HepG2 (cell line): ENCODE data around the gene ANKRD60. TPM values are rescaled to one million over a fixed set of nuclear protein-coding genes. Genes with fewer than 3 reads are reported as not detected.

Experiments used
- ATAC-seq: fragments of 200-7000 bp; cut with Tn5 transposase; 3 replicates; pipeline ENCODE4 v1.9.1; 2020; ENCODE audit warnings: mild to moderate bottlenecking, moderate library complexity
- BruUV-seq: library from RNA; stranded (reverse); fragments of 400-500 nt; replicated peaks from 2 replicates; lab custom pipeline; 2021; lab: Mats Ljungman, UMichigan
- CTCF ChIA-PET: fragments of 300-600 bp; formaldehyde crosslinking; extraction: SDS; loops from one replicate; lab custom pipeline; 2021; ENCODE audit warnings: low total read pairs, inconsistent platforms, low intra/inter-chr PET ratio; lab: Yijun Ruan, JAX
- POLR2A ChIA-PET: fragments of 350-600 bp; sonication (Branson Sonifier 250); formaldehyde crosslinking; loops from one replicate; lab custom pipeline; 2020; ENCODE audit warnings: antibody characterized with exemption, inconsistent platforms; lab: Yijun Ruan, JAX
- DNase-seq: peaks from one replicate; pipeline ENCODE4 v3.0.0-alpha.2; 2015; ENCODE audit warnings: low spot score
- FAIRE-seq: peaks from 3 replicates; lab custom pipeline; 2011; peaks lifted over from hg19 to GRCh38; lab: Jason Lieb, UNC
- H2AFZ ChIP-seq: one replicate; pipeline ENCODE4 v1.6.1; 2011; ENCODE audit warnings: low read length, inconsistent platforms
- H3K27ac ChIP-seq: fragments of 300-600 bp; 3 replicates; pipeline ENCODE4 v1.8.0; 2011; ENCODE audit warnings: mixed run types, mild to moderate bottlenecking, mixed read lengths, low read length, inconsistent platforms; ENCODE audit not compliant: insufficient read depth; ENCODE audit errors: extremely low read length
- H3K27me3 ChIP-seq, 2 experiments: fragments of 200-600 bp in 1 of 2; 2 replicates in 1 of 2; 3 replicates in 1 of 2; pipeline versions ENCODE4 v1.6.0 to v1.8.0; 2011; ENCODE audit warnings: low read length in 2 of 2, mild to moderate bottlenecking in 2 of 2, moderate library complexity in 2 of 2, inconsistent platforms in 1 of 2; ENCODE audit not compliant: insufficient read depth in 2 of 2, control insufficient read depth in 1 of 2
- H3K36me3 ChIP-seq, 2 experiments: fragments of 200-600 bp in 1 of 2; replicated peaks in 1 of 2; 2 replicates in 1 of 2; 3 replicates in 1 of 2; pipeline versions ENCODE4 v1.5.1 to v1.8.0; 2011; ENCODE audit warnings: low read length in 2 of 2, inconsistent platforms in 1 of 2; ENCODE audit not compliant: insufficient read depth in 2 of 2, control insufficient read depth in 1 of 2
- H3K4me1 ChIP-seq: 2 replicates; pipeline ENCODE4 v1.5.1; 2012; ENCODE audit warnings: low read length, inconsistent platforms; ENCODE audit not compliant: insufficient read depth
- H3K4me2 ChIP-seq: 2 replicates; pipeline ENCODE4 v1.6.0; 2011; ENCODE audit warnings: low read depth, low read length, inconsistent platforms
- H3K4me3 ChIP-seq, 3 experiments: fragments of 200-600 bp in 1 of 3; sonication (generic), shearing (Covaris generic) in 1 of 3; replicated peaks in 1 of 3; 2 replicates each; pipeline ENCODE4 v1.5.1; 2011 to 2016; ENCODE audit warnings: low read length in 3 of 3, inconsistent platforms in 2 of 3, low read depth in 2 of 3, mild to moderate bottlenecking in 2 of 3, control low read depth in 1 of 3, mixed read lengths in 1 of 3; ENCODE audit not compliant: insufficient read depth in 1 of 3
- H3K79me2 ChIP-seq: one replicate; pipeline ENCODE4 v1.6.1; 2011; ENCODE audit warnings: low read length, inconsistent platforms; ENCODE audit not compliant: insufficient read depth
- H3K9ac ChIP-seq: 2 replicates; pipeline ENCODE4 v1.6.0; 2011; ENCODE audit warnings: mild to moderate bottlenecking, low read depth, low read length, inconsistent platforms; ENCODE audit not compliant: insufficient read depth
- H3K9me3 ChIP-seq: 2 replicates; pipeline ENCODE4 v1.5.1; 2012; ENCODE audit warnings: mild to moderate bottlenecking, low read length
- H4K20me1 ChIP-seq: 2 replicates; pipeline ENCODE4 v1.6.0; 2011; ENCODE audit warnings: inconsistent platforms, mild to moderate bottlenecking, low read length, moderate library complexity; ENCODE audit not compliant: insufficient read depth
- GTF3A ChIP-seq: sonication (generic); formaldehyde crosslinking; conservative IDR thresholded peaks from 2 replicates; pipeline ENCODE4 v1.4.0; 2020; ENCODE audit warnings: mild to moderate bottlenecking, missing genetic modification reagents
- KDM1A ChIP-seq: IDR thresholded peaks from 2 replicates; pipeline ENCODE4 v1.6.1; 2016; ENCODE audit warnings: missing compliant biosample characterization
- POLR2AphosphoS5 ChIP-seq: IDR thresholded peaks from 2 replicates; pipeline ENCODE4 v1.6.1; 2012; ENCODE audit warnings: low read depth, low read length
- RAD21 ChIP-seq: fragments of 450-650 bp; formaldehyde crosslinking; IDR thresholded peaks from 2 replicates; pipeline ENCODE4 v1.5.0; 2020; ENCODE audit warnings: mild to moderate bottlenecking
- SKI ChIP-seq: fragments of 450-650 bp; IDR thresholded peaks from one replicate; pipeline ENCODE4 v1.6.1; 2018; ENCODE audit warnings: mild to moderate bottlenecking; ENCODE audit not compliant: partially characterized antibody
- SRSF1 ChIP-seq: fragments of 200-400 bp; formaldehyde crosslinking; optimal IDR thresholded peaks from 2 replicates; pipeline ENCODE3; 2017; ENCODE audit warnings: mild to moderate bottlenecking, low read depth, low read length, moderate library complexity
- YEATS2 ChIP-seq: sonication (generic); formaldehyde crosslinking; IDR thresholded peaks from 2 replicates; pipeline ENCODE4 v1.4.0; 2020; ENCODE audit warnings: missing genetic modification reagents, borderline replicate concordance
- WGBS: methylation state at CpG from one replicate; pipeline ENCODE4 v1.1.6; 2017; ENCODE audit warnings: low lambda C conversion rate; 5-methylcytosine and 5-hydroxymethylcytosine counted together
- in situ Hi-C: cut with HindIII; loops from 2 replicates; pipeline ENCODE4 v1.10.0; 2017; ENCODE audit warnings: low pct_unique_long_range_greater_than_20kb; ENCODE audit not compliant: extremely low pct_ligation_motif_present
- intact Hi-C: fragments of 100-400 bp; cut with micrococcal nuclease; formaldehyde crosslinking; loops from one replicate; pipeline ENCODE4 v1.10.0; 2022; ENCODE audit not compliant: unreplicated experiment
- polyA plus RNA-seq, 8 experiments: library from polyadenylated mRNA; depleted of rRNA in 3 of 8; stranded (reverse) in 7 of 8; unstranded in 1 of 8; fragments of >200 nt; fragmentation: Illumina TruSeq in 4 of 8; extraction: Trizol in 4 of 8; gene quantifications; 2 replicates each; pipeline versions ENCODE4 v1.2.1 to v1.2.3, GENCODE V29; 2011 to 2016; ENCODE audit warnings: low read depth in 4 of 8, missing spikeins in 1 of 8, mixed read lengths in 1 of 8; ENCODE audit not compliant: insufficient read depth in 1 of 8
- total RNA-seq, 5 experiments: library from RNA; depleted of rRNA; stranded (reverse); fragments of >200 nt; fragmentation: Illumina TruSeq; extraction: Trizol; gene quantifications; 2 replicates each; pipeline ENCODE4 v1.2.3, GENCODE V29; 2016; ENCODE audit warnings: low read depth in 1 of 5
- TF ChIP-seq, protein P1 (sequence below): sonication (generic); formaldehyde crosslinking; IDR thresholded peaks from 2 replicates; pipeline ENCODE4 v1.4.0; 2020; ENCODE audit warnings: missing genetic modification reagents
- TF ChIP-seq, protein P2 (sequence below): sonication (generic); formaldehyde crosslinking; IDR thresholded peaks from 2 replicates; pipeline ENCODE4 v1.4.0; 2020; ENCODE audit warnings: mild to moderate bottlenecking, missing genetic modification reagents

ANKRD60 gene
- total and polyA plus RNA-seq, 2 of the 13 experiments (the other 11 are each of a cell fraction or from before 2014, with no cell fraction given) = not detected

DNA sequence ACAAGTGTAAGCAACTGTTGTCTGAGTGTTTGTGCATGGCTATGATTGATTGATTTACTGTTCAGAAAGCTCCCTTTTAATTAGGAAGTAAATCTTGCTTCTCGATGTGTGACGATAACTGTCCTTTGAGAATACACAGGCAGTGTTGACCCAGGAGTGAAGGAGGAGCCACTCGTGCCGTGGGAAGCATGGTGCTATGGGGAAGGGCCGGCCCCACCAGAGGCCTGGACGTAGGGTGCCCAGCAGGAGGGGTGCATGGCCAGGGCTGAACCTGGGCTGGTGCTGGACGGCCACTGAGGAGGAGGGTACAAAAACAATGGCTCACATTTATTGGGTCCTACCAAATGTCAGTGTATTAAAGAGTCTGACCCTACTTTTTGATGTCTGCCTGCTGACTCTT is 60.7 kb downstream of the ANKRD60 start:
- Histone ChIP-seq H3K9me3 (no peaks in the 10 kb centered on the region), H4K20me1 (no peaks in the 10 kb centered on the region), H3K9ac (no peak overlapping the region), H3K27me3 (peaks cover 11 to 77% of the 10 kb centered on the region in 2 experiments), H3K4me3 (no peak overlapping the region), H3K4me1 (no peaks in the 10 kb centered on the region), H3K4me2 (no peak overlapping the region), H3K27ac (no peak overlapping the region), H3K36me3 (no peaks in the 10 kb centered on the region), H3K79me2 (no peaks in the 10 kb centered on the region), H2AFZ (no peak overlapping the region)
- no peak for FAIRE-seq
- TF ChIP-seq POLR2AphosphoS5 = no peak
- TF ChIP-seq, protein P1, sequence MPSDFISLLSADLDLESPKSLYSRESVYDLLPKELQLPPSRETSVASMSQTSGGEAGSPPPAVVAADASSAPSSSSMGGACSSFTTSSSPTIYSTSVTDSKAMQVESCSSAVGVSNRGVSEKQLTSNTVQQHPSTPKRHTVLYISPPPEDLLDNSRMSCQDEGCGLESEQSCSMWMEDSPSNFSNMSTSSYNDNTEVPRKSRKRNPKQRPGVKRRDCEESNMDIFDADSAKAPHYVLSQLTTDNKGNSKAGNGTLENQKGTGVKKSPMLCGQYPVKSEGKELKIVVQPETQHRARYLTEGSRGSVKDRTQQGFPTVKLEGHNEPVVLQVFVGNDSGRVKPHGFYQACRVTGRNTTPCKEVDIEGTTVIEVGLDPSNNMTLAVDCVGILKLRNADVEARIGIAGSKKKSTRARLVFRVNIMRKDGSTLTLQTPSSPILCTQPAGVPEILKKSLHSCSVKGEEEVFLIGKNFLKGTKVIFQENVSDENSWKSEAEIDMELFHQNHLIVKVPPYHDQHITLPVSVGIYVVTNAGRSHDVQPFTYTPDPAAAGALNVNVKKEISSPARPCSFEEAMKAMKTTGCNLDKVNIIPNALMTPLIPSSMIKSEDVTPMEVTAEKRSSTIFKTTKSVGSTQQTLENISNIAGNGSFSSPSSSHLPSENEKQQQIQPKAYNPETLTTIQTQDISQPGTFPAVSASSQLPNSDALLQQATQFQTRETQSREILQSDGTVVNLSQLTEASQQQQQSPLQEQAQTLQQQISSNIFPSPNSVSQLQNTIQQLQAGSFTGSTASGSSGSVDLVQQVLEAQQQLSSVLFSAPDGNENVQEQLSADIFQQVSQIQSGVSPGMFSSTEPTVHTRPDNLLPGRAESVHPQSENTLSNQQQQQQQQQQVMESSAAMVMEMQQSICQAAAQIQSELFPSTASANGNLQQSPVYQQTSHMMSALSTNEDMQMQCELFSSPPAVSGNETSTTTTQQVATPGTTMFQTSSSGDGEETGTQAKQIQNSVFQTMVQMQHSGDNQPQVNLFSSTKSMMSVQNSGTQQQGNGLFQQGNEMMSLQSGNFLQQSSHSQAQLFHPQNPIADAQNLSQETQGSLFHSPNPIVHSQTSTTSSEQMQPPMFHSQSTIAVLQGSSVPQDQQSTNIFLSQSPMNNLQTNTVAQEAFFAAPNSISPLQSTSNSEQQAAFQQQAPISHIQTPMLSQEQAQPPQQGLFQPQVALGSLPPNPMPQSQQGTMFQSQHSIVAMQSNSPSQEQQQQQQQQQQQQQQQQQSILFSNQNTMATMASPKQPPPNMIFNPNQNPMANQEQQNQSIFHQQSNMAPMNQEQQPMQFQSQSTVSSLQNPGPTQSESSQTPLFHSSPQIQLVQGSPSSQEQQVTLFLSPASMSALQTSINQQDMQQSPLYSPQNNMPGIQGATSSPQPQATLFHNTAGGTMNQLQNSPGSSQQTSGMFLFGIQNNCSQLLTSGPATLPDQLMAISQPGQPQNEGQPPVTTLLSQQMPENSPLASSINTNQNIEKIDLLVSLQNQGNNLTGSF (CRISPR knock-in tag) = no peak
- TF ChIP-seq YEATS2 (CRISPR knock-in tag) = no peak
- TF ChIP-seq RAD21 (CRISPR knock-in tag) = no peak
- no peak for TF ChIP-seq SRSF1
- TF ChIP-seq GTF3A = no peak
- TF ChIP-seq KDM1A (CRISPR knock-in tag) = no peak
- TF ChIP-seq, protein P2, sequence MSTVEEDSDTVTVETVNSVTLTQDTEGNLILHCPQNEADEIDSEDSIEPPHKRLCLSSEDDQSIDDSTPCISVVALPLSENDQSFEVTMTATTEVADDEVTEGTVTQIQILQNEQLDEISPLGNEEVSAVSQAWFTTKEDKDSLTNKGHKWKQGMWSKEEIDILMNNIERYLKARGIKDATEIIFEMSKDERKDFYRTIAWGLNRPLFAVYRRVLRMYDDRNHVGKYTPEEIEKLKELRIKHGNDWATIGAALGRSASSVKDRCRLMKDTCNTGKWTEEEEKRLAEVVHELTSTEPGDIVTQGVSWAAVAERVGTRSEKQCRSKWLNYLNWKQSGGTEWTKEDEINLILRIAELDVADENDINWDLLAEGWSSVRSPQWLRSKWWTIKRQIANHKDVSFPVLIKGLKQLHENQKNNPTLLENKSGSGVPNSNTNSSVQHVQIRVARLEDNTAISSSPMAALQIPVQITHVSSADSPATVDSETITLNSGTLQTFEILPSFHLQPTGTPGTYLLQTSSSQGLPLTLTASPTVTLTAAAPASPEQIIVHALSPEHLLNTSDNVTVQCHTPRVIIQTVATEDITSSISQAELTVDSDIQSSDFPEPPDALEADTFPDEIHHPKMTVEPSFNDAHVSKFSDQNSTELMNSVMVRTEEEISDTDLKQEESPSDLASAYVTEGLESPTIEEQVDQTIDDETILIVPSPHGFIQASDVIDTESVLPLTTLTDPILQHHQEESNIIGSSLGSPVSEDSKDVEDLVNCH (CRISPR knock-in tag) = no peak
- TF ChIP-seq SKI = no peak
- intact Hi-C loops (no loop called here), in situ Hi-C loops (no loop called here)
- WGBS = 0% methylated on average over 7 of the region's 7 CpGs
- CTCF ChIA-PET = no interaction called here
- no peak for DNase-seq
- POLR2A ChIA-PET = no interaction called here
- no TSS peak for BruUV-seq
- ATAC-seq = no peak

Other genes with a start within 250 kb of the ANKRD60 start
- gene RAB22A, start 81.1 kb upstream of the ANKRD60 start, total RNA-seq (2016; rRNA removed; fragmentation: Illumina TruSeq; extraction: Trizol) = 11.2 and 16.2 TPM in 2 replicates
- 10.6 and 10.7 TPM in 2 replicates for gene RAB22A, start 81.1 kb upstream of the ANKRD60 start, polyA plus RNA-seq (2011; rRNA removed)
- gene VAPB, start 160.6 kb upstream of the ANKRD60 start, total RNA-seq (2016; rRNA removed; fragmentation: Illumina TruSeq; extraction: Trizol) = 18.6 and 39.5 TPM in 2 replicates
- gene VAPB, start 160.6 kb upstream of the ANKRD60 start, polyA plus RNA-seq (2011; rRNA removed) = 40.5 and 48.5 TPM in 2 replicates